ENCODE data around the gene NBAS. TPM values are rescaled to one million over a fixed set of nuclear protein-coding genes. Genes with fewer than 3 reads are reported as not detected.

NBAS gene
- polyA plus RNA-seq, 1 donor = 55.8 TPM

GRCh38 chr2:15300624-15301573 is 260.2 kb downstream of the NBAS start:
- Histone ChIP-seq H3K36me3 (ENCODE audit: control insufficient read depth, insufficient read depth, low read length) (peaks cover 49% of the 10 kb centered on the region), H3K4me3 (ENCODE audit: low read length) (no peak overlapping the region), H3K4me1 (ENCODE audit: control insufficient read depth, insufficient read depth, low read length) (no peaks in the 10 kb centered on the region), H3K9me3 (ENCODE audit: control insufficient read depth, low read depth, low read length) (no peaks in the 10 kb centered on the region), H3K27ac (ENCODE audit: low read length) (no peak overlapping the region), H3K27me3 (ENCODE audit: control insufficient read depth, insufficient read depth, low read length) (no peaks in the 10 kb centered on the region)
- DNase-seq = no peak
- 90% methylated on average over 2 of the region's 11 CpGs for WGBS (ENCODE audit: insufficient coverage, low lambda C conversion rate)

GRCh38 chr2:15299904-15300520 is 261.1 kb downstream of the NBAS start:
- no peaks in the 10 kb centered on the region for H3K9me3 ChIP-seq (ENCODE audit: control insufficient read depth, low read depth, low read length)
- 100% methylated on average over 2 of the region's 4 CpGs for WGBS (ENCODE audit: insufficient coverage, low lambda C conversion rate)
- no peak overlapping the region for H3K4me3 ChIP-seq (ENCODE audit: low read length)
- peaks cover 45% of the 10 kb centered on the region for H3K36me3 ChIP-seq (ENCODE audit: control insufficient read depth, insufficient read depth, low read length)
- DNase-seq = no peak
- H3K27me3 ChIP-seq (ENCODE audit: control insufficient read depth, insufficient read depth, low read length) = no peaks in the 10 kb centered on the region
- no peak overlapping the region for H3K27ac ChIP-seq (ENCODE audit: low read length)
- H3K4me1 ChIP-seq (ENCODE audit: control insufficient read depth, insufficient read depth, low read length) = no peaks in the 10 kb centered on the region

- H3K4me1 ChIP-seq (ENCODE audit: control insufficient read depth, insufficient read depth, low read length) = no peaks in the 10 kb centered on the region
Observed at GRCh38 chr2:15298770-15299169, 262.4 kb downstream of the NBAS start.

GRCh38 chr2:15293262-15293937 is 267.7 kb downstream of the NBAS start:
- Histone ChIP-seq H3K36me3 (ENCODE audit: control insufficient read depth, insufficient read depth, low read length) (peaks cover 55% of the 10 kb centered on the region), H3K4me3 (ENCODE audit: low read length) (no peak overlapping the region), H3K9me3 (ENCODE audit: control insufficient read depth, low read depth, low read length) (no peaks in the 10 kb centered on the region), H3K27me3 (ENCODE audit: control insufficient read depth, insufficient read depth, low read length) (no peaks in the 10 kb centered on the region), H3K4me1 (ENCODE audit: control insufficient read depth, insufficient read depth, low read length) (no peaks in the 10 kb centered on the region), H3K27ac (ENCODE audit: low read length) (no peak overlapping the region)
- DNase-seq = no peak
- no CpG with 5 or more reads among the region's 3 CpGs for WGBS (ENCODE audit: insufficient coverage, low lambda C conversion rate)

More at GRCh38 chr2:15298770-15299169, 262.4 kb downstream of the NBAS start:
- Histone ChIP-seq H3K36me3 (ENCODE audit: control insufficient read depth, insufficient read depth, low read length) (peaks cover 47% of the 10 kb centered on the region), H3K4me3 (ENCODE audit: low read length) (no peak overlapping the region), H3K27me3 (ENCODE audit: control insufficient read depth, insufficient read depth, low read length) (no peaks in the 10 kb centered on the region), H3K27ac (ENCODE audit: low read length) (no peak overlapping the region), H3K9me3 (ENCODE audit: control insufficient read depth, low read depth, low read length) (no peaks in the 10 kb centered on the region)
- 100% methylated on average over 1 of the region's 8 CpGs for WGBS (ENCODE audit: insufficient coverage, low lambda C conversion rate)
- no peak for DNase-seq

DNA sequence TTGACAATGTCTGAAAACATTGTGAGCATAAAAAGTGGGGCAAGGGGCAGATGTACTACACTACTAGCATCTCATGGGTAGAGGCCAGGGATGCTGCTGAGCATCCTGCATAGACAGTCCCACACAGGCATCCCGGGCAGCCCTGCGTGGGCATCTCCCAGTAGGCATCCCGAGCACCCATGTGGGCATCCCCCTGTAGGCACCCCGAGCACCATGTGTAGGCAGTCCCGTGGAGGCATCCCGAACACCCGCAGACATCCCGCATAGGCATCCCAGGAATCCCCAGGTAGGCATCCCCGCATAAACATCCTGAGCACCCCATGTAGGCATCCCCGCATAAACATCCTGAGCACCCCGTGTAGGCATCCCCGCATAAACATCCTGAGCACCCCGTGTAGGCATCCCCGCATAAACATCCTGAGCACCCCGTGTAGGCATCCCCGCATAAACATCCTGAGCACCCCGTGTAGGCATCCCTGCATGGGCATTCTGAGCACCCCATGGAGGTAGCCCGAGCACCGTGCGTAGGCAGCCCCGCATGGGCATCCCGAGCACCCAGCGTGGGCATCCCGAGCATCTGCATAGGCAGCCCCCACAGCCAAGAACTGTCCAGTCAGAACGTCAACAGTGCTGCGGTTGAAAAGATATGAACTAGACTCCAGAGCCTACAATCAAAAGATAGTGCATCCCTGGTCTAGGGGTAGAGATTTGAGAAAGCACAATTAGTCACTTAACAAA is 273.5 kb downstream of the NBAS start:
- H3K36me3 ChIP-seq (ENCODE audit: control insufficient read depth, insufficient read depth, low read length) = peaks cover 58% of the 10 kb centered on the region
- DNase-seq = no peak
- H3K9me3 ChIP-seq (ENCODE audit: control insufficient read depth, low read depth, low read length) = no peaks in the 10 kb centered on the region
- no peak overlapping the region for H3K4me3 ChIP-seq (ENCODE audit: low read length)
- WGBS (ENCODE audit: insufficient coverage, low lambda C conversion rate) = no CpG with 5 or more reads among the region's 26 CpGs
- H3K27ac ChIP-seq (ENCODE audit: low read length) = no peak overlapping the region
- no peaks in the 10 kb centered on the region for H3K27me3 ChIP-seq (ENCODE audit: control insufficient read depth, insufficient read depth, low read length)
- no peaks in the 10 kb centered on the region for H3K4me1 ChIP-seq (ENCODE audit: control insufficient read depth, insufficient read depth, low read length)

GRCh38 chr2:15284614-15285013 is 276.5 kb downstream of the NBAS start:
- H3K9me3 ChIP-seq (ENCODE audit: control insufficient read depth, low read depth, low read length) = no peaks in the 10 kb centered on the region
- H3K36me3 ChIP-seq (ENCODE audit: control insufficient read depth, insufficient read depth, low read length) = peaks cover 40% of the 10 kb centered on the region
- peaks cover 11% of the 10 kb centered on the region for H3K4me1 ChIP-seq (ENCODE audit: control insufficient read depth, insufficient read depth, low read length)
- no peaks in the 10 kb centered on the region for H3K27me3 ChIP-seq (ENCODE audit: control insufficient read depth, insufficient read depth, low read length)
- no CpG with 5 or more reads among the region's 1 CpG for WGBS (ENCODE audit: insufficient coverage, low lambda C conversion rate)
- no peak for DNase-seq
- no peak overlapping the region for H3K4me3 ChIP-seq (ENCODE audit: low read length)
- no peak overlapping the region for H3K27ac ChIP-seq (ENCODE audit: low read length)

DNA sequence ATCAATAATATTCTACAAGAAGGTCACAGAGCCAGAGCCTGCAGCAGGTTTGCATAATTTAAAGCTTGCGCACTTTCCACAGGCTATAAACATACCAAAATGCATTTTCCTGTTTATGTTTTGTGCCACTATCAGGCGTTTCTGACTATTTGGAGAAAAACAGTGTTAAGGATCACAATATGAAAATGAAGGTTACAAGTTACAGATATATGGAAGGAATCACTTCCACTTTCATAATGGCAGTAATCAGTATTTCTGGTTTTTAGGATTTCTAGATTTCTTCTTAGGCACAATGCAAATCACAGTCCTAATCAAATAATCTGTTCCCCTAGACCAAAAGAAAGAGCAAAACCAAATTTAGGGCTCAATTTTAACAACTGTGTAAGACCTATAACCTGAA is 279.5 kb downstream of the NBAS start:
- Histone ChIP-seq H3K4me1 (ENCODE audit: control insufficient read depth, insufficient read depth, low read length) (peaks cover 16% of the 10 kb centered on the region), H3K4me3 (ENCODE audit: low read length) (no peak overlapping the region), H3K36me3 (ENCODE audit: control insufficient read depth, insufficient read depth, low read length) (peaks cover 19% of the 10 kb centered on the region), H3K9me3 (ENCODE audit: control insufficient read depth, low read depth, low read length) (no peaks in the 10 kb centered on the region), H3K27me3 (ENCODE audit: control insufficient read depth, insufficient read depth, low read length) (no peaks in the 10 kb centered on the region), H3K27ac (ENCODE audit: low read length) (no peak overlapping the region)
- no peak for DNase-seq
- 100% methylated on average over 1 of the region's 2 CpGs for WGBS (ENCODE audit: insufficient coverage, low lambda C conversion rate)

DNA sequence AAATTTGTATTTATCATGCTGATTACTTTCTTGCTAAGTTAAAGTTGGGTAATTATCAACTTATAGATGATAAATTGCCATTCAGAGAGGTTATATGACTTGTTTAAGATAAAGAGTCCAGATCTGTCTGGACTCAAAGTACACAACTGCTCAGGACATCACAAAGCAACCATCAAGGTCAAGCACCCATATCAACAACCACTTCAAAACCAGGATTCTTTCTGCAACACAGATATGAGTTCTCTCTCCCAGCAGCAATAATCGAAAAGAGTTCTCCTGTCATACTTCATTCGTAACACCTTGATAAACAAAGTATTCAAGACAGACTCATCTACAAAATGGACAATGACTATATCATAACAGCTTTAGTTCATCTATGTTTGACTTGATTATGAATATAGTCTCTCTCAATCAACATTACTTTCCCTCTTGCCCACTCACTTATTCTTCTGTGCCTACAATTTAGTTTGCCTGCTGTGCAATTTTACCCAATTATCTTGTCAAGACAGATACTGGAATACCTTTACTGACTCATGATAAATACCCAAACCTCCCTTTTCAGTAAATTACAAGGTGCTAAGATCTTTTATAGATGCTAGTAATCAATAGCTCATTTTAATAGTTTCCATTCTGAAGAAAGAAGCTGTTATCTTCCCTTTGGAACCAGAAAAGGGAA is 281.8 kb downstream of the NBAS start:
- Histone ChIP-seq H3K36me3 (ENCODE audit: control insufficient read depth, insufficient read depth, low read length) (peaks cover 23% of the 10 kb centered on the region), H3K4me1 (ENCODE audit: control insufficient read depth, insufficient read depth, low read length) (peaks cover 23% of the 10 kb centered on the region), H3K9me3 (ENCODE audit: control insufficient read depth, low read depth, low read length) (no peaks in the 10 kb centered on the region), H3K27ac (ENCODE audit: low read length) (peak overlapping the region; percentile 46), H3K4me3 (ENCODE audit: low read length) (no peak overlapping the region), H3K27me3 (ENCODE audit: control insufficient read depth, insufficient read depth, low read length) (no peaks in the 10 kb centered on the region)
- no CpG with 5 or more reads among the region's 2 CpGs for WGBS (ENCODE audit: insufficient coverage, low lambda C conversion rate)
- peak; percentile 45 to 74 for DNase-seq

GRCh38 chr2:15278296-15278695 is 282.8 kb downstream of the NBAS start:
- no peaks in the 10 kb centered on the region for H3K9me3 ChIP-seq (ENCODE audit: control insufficient read depth, low read depth, low read length)
- 13% methylated on average over 2 of the region's 3 CpGs for WGBS (ENCODE audit: insufficient coverage, low lambda C conversion rate)
- DNase-seq = peak; percentile 26 to 63
- H3K27ac ChIP-seq (ENCODE audit: low read length) = peak overlapping the region; percentile 46
- no peaks in the 10 kb centered on the region for H3K27me3 ChIP-seq (ENCODE audit: control insufficient read depth, insufficient read depth, low read length)
- peaks cover 20% of the 10 kb centered on the region for H3K36me3 ChIP-seq (ENCODE audit: control insufficient read depth, insufficient read depth, low read length)
- no peak overlapping the region for H3K4me3 ChIP-seq (ENCODE audit: low read length)
- peaks cover 28% of the 10 kb centered on the region for H3K4me1 ChIP-seq (ENCODE audit: control insufficient read depth, insufficient read depth, low read length)
